ENCODE results near the gene UBQLN1.

Gene UBQLN1

GRCh38 chr9:83688921-83689320 is 18.8 kb downstream of the UBQLN1 start:
- DNase-seq (ENCODE audit: low spot score) = no peak

- DNase-seq (ENCODE audit: low spot score) = no peak
Measured at GRCh38 chr9:83681490-83681889, 26.3 kb downstream of the UBQLN1 start.

GRCh38 chr9:83680233-83680632 is 27.5 kb downstream of the UBQLN1 start:
- no peak for DNase-seq (ENCODE audit: low spot score)

GRCh38 chr9:83677596-83677995 is 30.2 kb downstream of the UBQLN1 start:
- DNase-seq (ENCODE audit: low spot score) = no peak

GRCh38 chr9:83675466-83675865 is 32.3 kb downstream of the UBQLN1 start:
- no peak for DNase-seq (ENCODE audit: low spot score)

- no peak for DNase-seq (ENCODE audit: low spot score)
Measured at GRCh38 chr9:83671451-83671850, 36.3 kb downstream of the UBQLN1 start.

GRCh38 chr9:83670381-83670780 is 37.4 kb downstream of the UBQLN1 start:
- DNase-seq (ENCODE audit: low spot score) = no peak

GRCh38 chr9:83669067-83669466 is 38.7 kb downstream of the UBQLN1 start:
- DNase-seq (ENCODE audit: low spot score) = no peak

GRCh38 chr9:83665580-83666200 is 42.1 kb downstream of the UBQLN1 start:
- no peak for DNase-seq (ENCODE audit: low spot score)

GRCh38 chr9:83662933-83663332 is 44.8 kb downstream of the UBQLN1 start:
- no peak for DNase-seq (ENCODE audit: low spot score)

- no peak for DNase-seq (ENCODE audit: low spot score)
Measured at GRCh38 chr9:83656952-83657351, 50.8 kb downstream of the UBQLN1 start.

GRCh38 chr9:83656032-83656680 is 51.6 kb downstream of the UBQLN1 start:
- DNase-seq (ENCODE audit: low spot score) = no peak

GRCh38 chr9:83655433-83655832 is 52.3 kb downstream of the UBQLN1 start:
- DNase-seq (ENCODE audit: low spot score) = no peak

GRCh38 chr9:83652433-83652832 is 55.3 kb downstream of the UBQLN1 start:
- DNase-seq (ENCODE audit: low spot score) = no peak

- no peak for DNase-seq (ENCODE audit: low spot score)
Measured at GRCh38 chr9:83651558-83651957, 56.2 kb downstream of the UBQLN1 start.

GRCh38 chr9:83649515-83649914 is 58.2 kb downstream of the UBQLN1 start:
- DNase-seq (ENCODE audit: low spot score) = no peak

GRCh38 chr9:83649080-83649479 is 58.7 kb downstream of the UBQLN1 start:
- DNase-seq (ENCODE audit: low spot score) = peak; percentile 51

GRCh38 chr9:83646500-83647239 is 61.1 kb downstream of the UBQLN1 start:
- DNase-seq (ENCODE audit: low spot score) = no peak

GRCh38 chr9:83642793-83643192 is 65.0 kb downstream of the UBQLN1 start:
- no peak for DNase-seq (ENCODE audit: low spot score)

GRCh38 chr9:83639266-83639665 is 68.5 kb downstream of the UBQLN1 start:
- no peak for DNase-seq (ENCODE audit: low spot score)

GRCh38 chr9:83637389-83637788 is 70.4 kb downstream of the UBQLN1 start:
- DNase-seq (ENCODE audit: low spot score) = peak; percentile 25

GRCh38 chr9:83636813-83637212 is 70.9 kb downstream of the UBQLN1 start:
- DNase-seq (ENCODE audit: low spot score) = no peak

- no peak for DNase-seq (ENCODE audit: low spot score)
Measured at GRCh38 chr9:83633676-83634075, 74.1 kb downstream of the UBQLN1 start.

Data from SW480 (cell line).